MM.1S (cell line): ENCODE measurements around the gene PRM2.
A peak's percentile ranks its signal among the peaks of the same experiment; 100 is the strongest.

Source experiments
- DNase-seq: peaks from one replicate; pipeline ENCODE4 v3.0.0-alpha.2; 2015
- H2AFZ ChIP-seq: fragments of 300-600 bp; sonication (generic); 2 replicates; pipeline ENCODE4 v1.6.0; 2016; ENCODE audit warnings: antibody characterized with exemption, low read length
- H3F3A ChIP-seq: fragments of 300-600 bp; sonication (generic); 2 replicates; pipeline ENCODE4 v1.6.1; 2016; ENCODE audit warnings: mild to moderate bottlenecking, antibody characterized with exemption, low read length, moderate library complexity, mixed read lengths; ENCODE audit not compliant: insufficient read depth
- H3K27ac ChIP-seq: fragments of 300-600 bp; sonication (generic); 2 replicates; pipeline ENCODE4 v1.5.1; 2016; ENCODE audit warnings: mild to moderate bottlenecking, low read length
- H3K27me3 ChIP-seq: fragments of 300-600 bp; sonication (generic); replicated peaks from 2 replicates; pipeline ENCODE4 v1.6.0; 2016; ENCODE audit warnings: low read length; ENCODE audit not compliant: insufficient read depth
- H3K36me3 ChIP-seq: fragments of 300-600 bp; sonication (generic); replicated peaks from 2 replicates; pipeline ENCODE4 v1.6.1; 2016; ENCODE audit warnings: mild to moderate bottlenecking, low read length, mixed read lengths; ENCODE audit not compliant: insufficient read depth
- H3K4me1 ChIP-seq: fragments of 300-600 bp; sonication (generic); 2 replicates; pipeline ENCODE4 v1.6.1; 2016; ENCODE audit warnings: low read length, mixed read lengths
- H3K4me2 ChIP-seq: fragments of 300-600 bp; sonication (generic); 2 replicates; pipeline ENCODE4 v1.6.0; 2016; ENCODE audit warnings: low read depth, low read length
- H3K4me3 ChIP-seq: fragments of 300-600 bp; sonication (generic); 2 replicates; pipeline ENCODE4 v1.5.1; 2016; ENCODE audit warnings: low read length, mixed read lengths
- H3K79me2 ChIP-seq: fragments of 300-600 bp; sonication (generic); 2 replicates; pipeline ENCODE4 v1.6.1; 2016; ENCODE audit warnings: mixed run types, low read length, mixed read lengths
- H3K9ac ChIP-seq: fragments of 300-600 bp; sonication (generic); 2 replicates; pipeline ENCODE4 v1.6.1; 2016; ENCODE audit warnings: low read length, mixed read lengths
- H3K9me2 ChIP-seq: fragments of 300-600 bp; sonication (generic); replicated peaks from 2 replicates; pipeline ENCODE4 v1.6.1; 2016; ENCODE audit warnings: mild to moderate bottlenecking, low read length, mixed read lengths; ENCODE audit not compliant: insufficient read depth
- H3K9me3 ChIP-seq: fragments of 300-600 bp; sonication (generic); replicated peaks from 2 replicates; pipeline ENCODE4 v1.6.1; 2016; ENCODE audit warnings: mild to moderate bottlenecking, low read length, mixed read lengths; ENCODE audit not compliant: insufficient read depth
- H4K20me1 ChIP-seq: fragments of 300-600 bp; sonication (generic); 2 replicates; pipeline ENCODE4 v1.6.1; 2016; ENCODE audit warnings: mild to moderate bottlenecking, low read length, moderate library complexity, mixed read lengths; ENCODE audit not compliant: insufficient read depth
- CTCF ChIP-seq: fragments of 300-600 bp; sonication (generic); IDR thresholded peaks from 2 replicates; pipeline ENCODE4 v1.5.1; 2016; ENCODE audit warnings: antibody characterized with exemption, low read length, mixed read lengths
- EZH2 ChIP-seq: fragments of 300-600 bp; sonication (generic); optimal IDR thresholded peaks from 2 replicates; pipeline ENCODE3; 2017; ENCODE audit warnings: low read depth, mild to moderate bottlenecking, antibody characterized with exemption, low read length, mixed read lengths
- EZH2phosphoT487 ChIP-seq: fragments of 300-600 bp; sonication (generic); IDR thresholded peaks from 2 replicates; pipeline ENCODE4 v1.6.1; 2018; ENCODE audit warnings: antibody characterized with exemption, low read length

The PRM2 gene

DNA sequence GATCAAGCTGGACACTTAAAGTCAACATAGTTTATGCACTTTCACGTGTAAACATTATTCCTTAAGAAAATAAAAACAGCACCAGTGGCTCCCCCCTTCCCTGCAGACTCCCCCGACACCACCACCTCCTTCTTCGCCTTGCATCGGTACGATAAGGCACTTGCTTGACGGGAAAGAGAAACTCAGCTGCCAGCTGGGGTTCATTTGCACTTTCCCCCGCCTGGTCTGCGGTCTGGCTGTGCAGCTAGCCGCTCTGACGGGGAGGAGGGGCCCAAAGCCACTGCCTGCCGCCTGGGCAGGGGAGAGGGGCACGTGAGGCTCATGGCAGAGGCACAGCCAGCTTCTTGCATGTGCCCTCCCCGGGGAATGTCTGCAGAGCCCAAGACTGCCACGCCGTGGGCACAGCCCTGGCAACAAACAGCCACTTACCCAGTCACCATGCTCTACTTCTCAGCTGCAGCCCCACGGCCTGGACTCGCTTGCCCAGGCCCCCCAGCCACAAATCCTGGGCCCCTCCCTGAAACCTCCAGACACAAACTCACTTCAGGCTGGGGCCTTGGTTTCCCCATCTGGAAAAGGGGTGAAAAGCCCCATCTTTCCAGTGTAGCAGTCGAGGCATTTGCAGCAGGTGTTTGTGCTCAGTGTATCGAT is 21.3 kb upstream of the PRM2 start:
- H3K27me3 ChIP-seq, result peaks cover 40% of the 10 kb centered on the region
- peak overlapping the region; percentile 44 for H3K4me2 ChIP-seq
- no peaks in the 10 kb centered on the region for H3K9me3 ChIP-seq
- H3K79me2 ChIP-seq, result no peaks in the 10 kb centered on the region
- H3K4me1 ChIP-seq, result peaks cover 13% of the 10 kb centered on the region
- peak; percentile 94 for DNase-seq
- H3K9me2 ChIP-seq, result no peaks in the 10 kb centered on the region
- H3K36me3 ChIP-seq, result no peaks in the 10 kb centered on the region
- no peak overlapping the region for H3K4me3 ChIP-seq
- no peak overlapping the region for H3K9ac ChIP-seq
- TF ChIP-seq CTCF (peak; percentile 41), EZH2 (no peak)
- peak overlapping the region; percentile 13; the same call in 1 of the 2 replicates for H2AFZ ChIP-seq
- no peaks in the 10 kb centered on the region for H4K20me1 ChIP-seq
- H3F3A ChIP-seq, result peaks cover 4% of the 10 kb centered on the region; the same call in 1 of the 2 replicates
- no peak overlapping the region for H3K27ac ChIP-seq

DNA sequence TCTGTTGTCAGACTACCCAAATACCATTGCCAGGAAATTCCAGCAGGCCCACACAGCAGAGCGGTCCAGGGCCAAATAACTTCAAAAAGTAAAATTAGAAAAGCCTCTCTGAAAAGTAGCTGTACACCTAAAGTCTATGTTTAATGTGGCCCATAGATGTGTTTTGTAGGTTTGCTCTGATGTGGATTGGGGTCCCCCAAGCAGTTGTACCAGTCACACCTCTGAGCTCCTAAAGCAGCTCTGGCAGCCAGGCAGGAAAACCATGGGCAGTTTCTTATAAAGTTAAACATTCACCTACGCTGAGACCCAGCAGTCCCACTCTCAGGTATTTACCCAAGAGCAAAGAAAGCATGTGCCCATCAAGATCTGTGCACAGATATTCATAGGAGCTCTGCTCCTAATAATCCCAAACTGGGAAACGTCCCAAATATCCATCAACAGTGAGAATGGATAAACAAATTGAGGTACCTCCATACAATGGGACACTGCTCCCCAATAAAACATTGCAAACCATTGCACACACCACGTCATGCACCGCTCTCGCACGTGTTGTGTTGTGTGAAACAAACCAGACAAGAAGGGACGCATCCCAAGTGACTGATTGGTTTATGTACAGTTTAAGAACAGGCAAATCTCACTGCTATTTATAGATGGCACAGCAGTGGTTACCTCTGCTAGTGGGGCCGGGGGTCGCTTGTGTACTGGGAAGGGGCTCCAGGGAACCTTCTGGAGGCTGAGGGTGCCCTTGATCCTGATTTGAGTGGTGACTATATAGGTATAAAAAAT is 20.6 kb upstream of the PRM2 start:
- Histone ChIP-seq H3K9ac (no peak overlapping the region), H3K9me3 (no peaks in the 10 kb centered on the region), H3K36me3 (no peaks in the 10 kb centered on the region), H3F3A (peaks cover 4% of the 10 kb centered on the region; the same call in 1 of the 2 replicates), H3K4me3 (no peak overlapping the region), H3K79me2 (no peaks in the 10 kb centered on the region), H2AFZ (no peak overlapping the region), H3K4me2 (peak overlapping the region; percentile 44), H3K27ac (no peak overlapping the region), H3K27me3 (peaks cover 40% of the 10 kb centered on the region), H3K9me2 (no peaks in the 10 kb centered on the region), H4K20me1 (no peaks in the 10 kb centered on the region), H3K4me1 (peaks cover 13% of the 10 kb centered on the region)
- TF ChIP-seq EZH2phosphoT487, result no peak
- no peak for TF ChIP-seq EZH2
- no peak for TF ChIP-seq CTCF
- DNase-seq, result no peak

- Histone ChIP-seq H3K9ac (no peak overlapping the region), H3K27ac (no peak overlapping the region), H4K20me1 (no peaks in the 10 kb centered on the region), H3K36me3 (no peaks in the 10 kb centered on the region), H3K4me1 (peaks cover 13% of the 10 kb centered on the region), H2AFZ (no peak overlapping the region), H3K9me3 (no peaks in the 10 kb centered on the region), H3K4me2 (no peak overlapping the region), H3K9me2 (no peaks in the 10 kb centered on the region), H3K79me2 (no peaks in the 10 kb centered on the region), H3K27me3 (peaks cover 44% of the 10 kb centered on the region), H3K4me3 (no peak overlapping the region), H3F3A (peaks cover 4% of the 10 kb centered on the region; the same call in 1 of the 2 replicates)
- no peak for TF ChIP-seq EZH2phosphoT487
- no peak for TF ChIP-seq EZH2
- no peak for TF ChIP-seq CTCF
- DNase-seq, result no peak
These were observed 20.0 kb upstream of the PRM2 start for GRCh38 chr16:11296351-11296705.
